ENCODE measurements around the gene CMKLR1.

GRCh38 chr12:108312073-108312659 is 26.9 kb downstream of the CMKLR1 start:
- TF ChIP-seq CTCF (IDR thresholded peaks at IDR 0.05) (no peak), POLR2A (IDR thresholded peaks at IDR 0.05) (no peak)

Measured in esophagus squamous epithelium (tissue), 4 donors.